SU-DHL-6 (cell line): ENCODE results near the gene SPRR5.

Source experiments
- CTCF ChIP-seq: fragments of 200-600 bp; sonication (generic); IDR thresholded peaks from one replicate; pipeline ENCODE4 v1.5.1; 2017; ENCODE audit warnings: antibody characterized with exemption, mild to moderate bottlenecking, low read length, moderate library complexity; ENCODE audit not compliant: insufficient read depth, poor library complexity, severe bottlenecking
- EZH2phosphoT487 ChIP-seq: fragments of 200-600 bp; sonication (generic), shearing (Covaris generic); conservative IDR thresholded peaks from 2 replicates; pipeline ENCODE4 v1.6.1; 2018; ENCODE audit warnings: mild to moderate bottlenecking, antibody characterized with exemption, low read length, moderate library complexity, mixed read lengths

- TF ChIP-seq CTCF = no peak
- no peak for TF ChIP-seq EZH2phosphoT487
These were observed 22.0 kb downstream of the SPRR5 start for GRCh38 chr1:152969036-152969435.
